GM19238 (cell line): ENCODE results near the gene DHX30.

ENCODE experiments used
- DNase-seq: peaks from one replicate; pipeline ENCODE4 v3.0.0; 2011; ENCODE audit warnings: low spot score; ENCODE audit not compliant: insufficient read length

The DHX30 gene

GRCh38 chr3:47851888-47852603, 49.1 kb downstream of the DHX30 start:
- DNase-seq: no peak

- DNase-seq: no peak
Measured at GRCh38 chr3:47852604-47853602, 50.0 kb downstream of the DHX30 start.

GRCh38 chr3:47854267-47854666, 51.3 kb downstream of the DHX30 start:
- no peak for DNase-seq

- no peak for DNase-seq
Measured at GRCh38 chr3:47854720-47855455, 52.0 kb downstream of the DHX30 start.

- DNase-seq: no peak
Measured at GRCh38 chr3:47855461-47856383, 52.8 kb downstream of the DHX30 start.

GRCh38 chr3:47856669-47857068, 53.7 kb downstream of the DHX30 start:
- DNase-seq: no peak

- no peak for DNase-seq
Measured at GRCh38 chr3:47857151-47857550, 54.2 kb downstream of the DHX30 start.

GRCh38 chr3:47859956-47860605, 57.1 kb downstream of the DHX30 start:
- DNase-seq: no peak

- no peak for DNase-seq
Measured at GRCh38 chr3:47863391-47864128, 60.6 kb downstream of the DHX30 start.

- no peak for DNase-seq
Measured at GRCh38 chr3:47865192-47865591, 62.3 kb downstream of the DHX30 start.

- DNase-seq: no peak
Measured at GRCh38 chr3:47867451-47868044, 64.6 kb downstream of the DHX30 start.

- DNase-seq: no peak
Measured at GRCh38 chr3:47868306-47868705, 65.4 kb downstream of the DHX30 start.

GRCh38 chr3:47870156-47870555, 67.2 kb downstream of the DHX30 start:
- DNase-seq: no peak

GRCh38 chr3:47870702-47871260, 67.8 kb downstream of the DHX30 start:
- DNase-seq: no peak

- DNase-seq: no peak
Measured at GRCh38 chr3:47871389-47871788, 68.5 kb downstream of the DHX30 start.

GRCh38 chr3:47872916-47873315, 70.0 kb downstream of the DHX30 start:
- DNase-seq: no peak

- DNase-seq: no peak
Measured at GRCh38 chr3:47874438-47874837, 71.5 kb downstream of the DHX30 start.

- no peak for DNase-seq
Measured at GRCh38 chr3:47874913-47875312, 72.0 kb downstream of the DHX30 start.

- no peak for DNase-seq
Measured at GRCh38 chr3:47877290-47877689, 74.4 kb downstream of the DHX30 start.
